MCF 10A (cell line): ENCODE measurements around the gene FANCC. TPM values are rescaled to one million over a fixed set of nuclear protein-coding genes. Genes with fewer than 3 reads are reported as not detected.

Experiments used
- BruUV-seq: library from RNA; stranded (reverse); fragments of 400-500 nt; replicated peaks from 2 replicates; lab custom pipeline; 2021; lab: Mats Ljungman, UMichigan
- CTCF ChIA-PET: fragments of 300-600 bp; sonication (Branson Sonifier 250); formaldehyde crosslinking; extraction: SDS; loops from one replicate; lab custom pipeline; 2021; ENCODE audit warnings: antibody characterized with exemption, inconsistent platforms; lab: Yijun Ruan, JAX
- POLR2A ChIA-PET: fragments of 300-600, 350-650 bp; sonication (Branson Sonifier 250); formaldehyde crosslinking; extraction: SDS; loops from one replicate; lab custom pipeline; 2020; ENCODE audit warnings: antibody characterized with exemption, inconsistent platforms; lab: Yijun Ruan, JAX
- DNase-seq: peaks from one replicate; pipeline ENCODE4 v3.0.0-alpha.2; 2018; ENCODE audit not compliant: unreplicated experiment
- H3K27ac Mint-ChIP-seq: one replicate; pipeline ENCODE4 v1.8.0; 2022; ENCODE audit warnings: mild to moderate bottlenecking, low read depth, mixed read lengths; ENCODE audit not compliant: unreplicated experiment
- H3K27me3 Mint-ChIP-seq: one replicate; pipeline ENCODE4 v1.8.0; 2022; ENCODE audit warnings: mixed read lengths; ENCODE audit not compliant: insufficient read depth, unreplicated experiment
- H3K36me3 Mint-ChIP-seq: one replicate; pipeline ENCODE4 v1.8.0; 2022; ENCODE audit warnings: mild to moderate bottlenecking, moderate library complexity, mixed read lengths; ENCODE audit not compliant: insufficient read depth, unreplicated experiment
- H3K4me1 Mint-ChIP-seq: one replicate; pipeline ENCODE4 v1.8.0; 2022; ENCODE audit warnings: mixed read lengths; ENCODE audit not compliant: insufficient read depth, unreplicated experiment
- H3K4me3 Mint-ChIP-seq: one replicate; pipeline ENCODE4 v1.8.0; 2022; ENCODE audit warnings: mild to moderate bottlenecking, moderate library complexity, mixed read lengths; ENCODE audit not compliant: unreplicated experiment
- H3K9me3 Mint-ChIP-seq: one replicate; pipeline ENCODE4 v1.8.0; 2022; ENCODE audit warnings: mixed read lengths; ENCODE audit not compliant: unreplicated experiment
- CTCF ChIP-seq: fragments of 200-600 bp; IDR thresholded peaks from one replicate; pipeline ENCODE4 v1.8.0; 2022; ENCODE audit warnings: antibody characterized with exemption, mild to moderate bottlenecking; ENCODE audit not compliant: unreplicated experiment
- intact Hi-C: fragments of 100-400 bp; cut with micrococcal nuclease; formaldehyde crosslinking; loops from 2 replicates; pipeline ENCODE4 v1.14.1; 2022
- total RNA-seq: library from RNA; stranded (reverse); gene quantifications from 2 replicates; pipeline ENCODE4 v1.2.3, GENCODE V29; 2022

The FANCC gene
- total RNA-seq, 1 experiment from 2014 or later = 12.1 TPM

- no TSS peak for BruUV-seq
- no peak for TF ChIP-seq CTCF
- ChIA-PET POLR2A (no interaction called here), CTCF (interaction anchor here (0.6 to 2.0 kb wide), 4 partner anchors 8 to 41 kb away, joined by 3 to 7 read pairs (median 5); no protein-coding TSS in a partner anchor)
- H3K4me3 Mint-ChIP-seq = no peak overlapping the region
- intact Hi-C loops = no loop called here
- H3K4me1 Mint-ChIP-seq = no peaks in the 10 kb centered on the region
- H3K27me3 Mint-ChIP-seq = no peaks in the 10 kb centered on the region
- DNase-seq = no peak
- no peaks in the 10 kb centered on the region for H3K36me3 Mint-ChIP-seq
- no peak overlapping the region for H3K27ac Mint-ChIP-seq
- H3K9me3 Mint-ChIP-seq = no peaks in the 10 kb centered on the region
Observed at GRCh38 chr9:95139126-95139525, 178.4 kb downstream of the FANCC start.

- no TSS peak for BruUV-seq
- ChIA-PET CTCF (interaction anchor here (0.6 to 2.9 kb wide), 6 partner anchors 8 to 457 kb away, joined by 3 to 23 read pairs (median 4); no protein-coding TSS in a partner anchor), POLR2A (interaction anchor here (0.6 kb wide), 1 partner anchor 8 kb away, joined by 3 read pairs; no protein-coding TSS in a partner anchor)
- no peak overlapping the region for H3K27ac Mint-ChIP-seq
- H3K4me3 Mint-ChIP-seq = no peak overlapping the region
- H3K9me3 Mint-ChIP-seq = no peaks in the 10 kb centered on the region
- no peaks in the 10 kb centered on the region for H3K36me3 Mint-ChIP-seq
- intact Hi-C loops = no loop called here
- no peaks in the 10 kb centered on the region for H3K4me1 Mint-ChIP-seq
- TF ChIP-seq CTCF = no peak
- H3K27me3 Mint-ChIP-seq = no peaks in the 10 kb centered on the region
- no peak for DNase-seq
Observed at GRCh38 chr9:95138474-95138873, 179.0 kb downstream of the FANCC start.

- intact Hi-C loops = no loop called here
- BruUV-seq = no TSS peak
- TF ChIP-seq CTCF = no peak
- Mint-ChIP-seq H3K4me1 (no peaks in the 10 kb centered on the region), H3K27ac (no peak overlapping the region), H3K27me3 (no peaks in the 10 kb centered on the region), H3K9me3 (no peaks in the 10 kb centered on the region), H3K36me3 (no peaks in the 10 kb centered on the region), H3K4me3 (no peak overlapping the region)
- POLR2A ChIA-PET = interaction anchor here (0.6 kb wide), 1 partner anchor 9 kb away, joined by 3 read pairs; no protein-coding TSS in a partner anchor
- DNase-seq = no peak
- CTCF ChIA-PET = interaction anchor here (0.6 to 2.9 kb wide), 6 partner anchors 8 to 456 kb away, joined by 3 to 23 read pairs (median 6); no protein-coding TSS in a partner anchor
Observed at GRCh38 chr9:95137587-95138145, 179.8 kb downstream of the FANCC start.

GRCh38 chr9:95135756-95136155, 181.8 kb downstream of the FANCC start:
- H3K9me3 Mint-ChIP-seq = no peaks in the 10 kb centered on the region
- intact Hi-C loops = no loop called here
- H3K36me3 Mint-ChIP-seq = no peaks in the 10 kb centered on the region
- ChIA-PET CTCF (interaction anchor here (2.0 to 11.4 kb wide), 2 partner anchors 10 to 460 kb away, joined by 5 to 457 read pairs; no protein-coding TSS in a partner anchor), POLR2A (interaction anchor here (1.3 to 2.3 kb wide), 2 partner anchors 9 to 21 kb away, joined by 4 read pairs; no protein-coding TSS in a partner anchor)
- H3K4me1 Mint-ChIP-seq = peaks cover 5% of the 10 kb centered on the region
- no peaks in the 10 kb centered on the region for H3K27me3 Mint-ChIP-seq
- TF ChIP-seq CTCF = no peak
- no peak overlapping the region for H3K4me3 Mint-ChIP-seq
- H3K27ac Mint-ChIP-seq = no peak overlapping the region
- no TSS peak for BruUV-seq
- no peak for DNase-seq
